GM18502 (cell line): ENCODE data around the gene RBM48.
A peak's percentile ranks its signal among the peaks of the same experiment; 100 is the strongest.
"Not testable (repeated sequence)": the region's sequence is repeated elsewhere in the genome, so short reads cannot be mapped to it uniquely, and the experiment has no call there.

Source experiments
- ATAC-seq: cut with Tn5 transposase; IDR thresholded peaks from one replicate; pipeline ENCODE4 v1.9.1; 2021; ENCODE audit warnings: mild to moderate bottlenecking; ENCODE audit not compliant: unreplicated experiment, poor library complexity

RBM48 gene

GRCh38 chr7:92528188-92528957 is at the start of gene RBM48, which contains the start of gene PEX1:
TSS of gene RBM48 (plus strand) at chr7:92528795. CDS start at chr7:92528814, 19 bp downstream.
TSS of gene PEX1 (minus strand) at chr7:92528520. CDS start at chr7:92528435, 85 bp downstream.
- ATAC-seq, result peak; percentile 95

GRCh38 chr7:92479146-92479545 is 49.4 kb upstream of the RBM48 start:
- not testable (repeated sequence) for ATAC-seq

GRCh38 chr7:92483624-92484023 is 45.0 kb upstream of the RBM48 start:
- ATAC-seq, result not testable (repeated sequence)

GRCh38 chr7:92484226-92484625 is 44.4 kb upstream of the RBM48 start:
- not testable (repeated sequence) for ATAC-seq

GRCh38 chr7:92485267-92485892 is 43.2 kb upstream of the RBM48 start:
- ATAC-seq, result no peak

- ATAC-seq, result no peak
Observed at GRCh38 chr7:92485974-92486373, 42.6 kb upstream of the RBM48 start.

- no peak for ATAC-seq
Observed at GRCh38 chr7:92487804-92488203, 40.8 kb upstream of the RBM48 start.

GRCh38 chr7:92489634-92490033 is 39.0 kb upstream of the RBM48 start:
- ATAC-seq, result no peak

- ATAC-seq, result no peak
Observed at GRCh38 chr7:92496876-92497275, 31.7 kb upstream of the RBM48 start.

- no peak for ATAC-seq
Observed at GRCh38 chr7:92498557-92498956, 30.0 kb upstream of the RBM48 start.

- ATAC-seq, result no peak
Observed at GRCh38 chr7:92503767-92504166, 24.8 kb upstream of the RBM48 start.

GRCh38 chr7:92504563-92504962 is 24.0 kb upstream of the RBM48 start:
- no peak for ATAC-seq

- ATAC-seq, result no peak
Observed at GRCh38 chr7:92506363-92506762, 22.2 kb upstream of the RBM48 start.

- ATAC-seq, result no peak
Observed at GRCh38 chr7:92508946-92509345, 19.6 kb upstream of the RBM48 start.

GRCh38 chr7:92513167-92513902 is 15.3 kb upstream of the RBM48 start:
- ATAC-seq, result no peak

- ATAC-seq, result no peak
Observed at GRCh38 chr7:92517631-92518030, 11.0 kb upstream of the RBM48 start.

GRCh38 chr7:92520024-92520423 is 8.6 kb upstream of the RBM48 start:
- ATAC-seq, result no peak

GRCh38 chr7:92523110-92523509 is 5.5 kb upstream of the RBM48 start:
- ATAC-seq, result no peak

GRCh38 chr7:92527300-92528187 is 1.1 kb upstream of the RBM48 start:
- ATAC-seq, result peak; percentile 33

GRCh38 chr7:92528958-92529264 is 316 bp downstream of the RBM48 start:
- ATAC-seq, result no peak
